ENCODE data around the gene RAET1E. TPM values are rescaled to one million over a fixed set of nuclear protein-coding genes. Genes with fewer than 3 reads are reported as not detected.
"Not testable (repeated sequence)": the region's sequence is repeated elsewhere in the genome, so short reads cannot be mapped to it uniquely, and the experiment has no call there.

RAET1E gene
- total RNA-seq, 1 experiment from 2014 or later = not detected

GRCh38 chr6:149856256-149856994, 41.5 kb downstream of the RAET1E start:
- in situ Hi-C loops (cut with HindIII; ENCODE audit: low pct_unique_long_range_greater_than_20kb, low sequenced_read_pairs) = no loop called here
- no peak for DNase-seq (ENCODE audit: low read depth)

GRCh38 chr6:149855741-149856140, 42.2 kb downstream of the RAET1E start:
- DNase-seq (ENCODE audit: low read depth) = no peak
- in situ Hi-C loops (cut with HindIII; ENCODE audit: low pct_unique_long_range_greater_than_20kb, low sequenced_read_pairs) = no loop called here

DNA sequence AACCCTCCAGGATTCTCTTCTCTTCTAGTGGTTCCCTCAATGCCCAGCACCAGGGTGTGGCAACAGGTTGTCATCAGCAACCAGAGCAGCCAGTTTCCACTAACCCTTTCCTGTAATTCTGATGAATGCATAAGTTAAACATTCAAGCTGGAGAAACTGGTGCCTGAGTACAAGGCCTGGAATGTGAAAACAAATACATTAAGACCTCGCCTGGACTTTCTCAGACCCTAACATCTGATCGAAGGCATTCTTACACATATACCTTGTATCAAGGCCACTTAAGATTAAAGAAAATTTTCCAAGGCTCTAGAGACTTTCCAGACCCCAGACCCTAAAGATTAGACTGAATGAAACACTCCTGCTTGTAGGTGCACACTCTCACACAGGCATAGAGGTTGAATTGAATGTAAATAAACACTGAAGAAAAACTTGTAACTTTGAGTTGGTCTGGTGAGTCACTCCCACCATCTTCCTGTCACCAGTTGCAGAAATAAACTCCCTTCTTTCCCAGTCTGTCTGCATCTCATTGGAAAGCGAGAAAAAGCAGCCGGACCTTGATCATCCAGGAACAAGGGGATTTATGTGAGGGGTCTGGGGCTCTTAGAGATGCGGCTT, 42.8 kb downstream of the RAET1E start:
- in situ Hi-C loops (cut with HindIII; ENCODE audit: low pct_unique_long_range_greater_than_20kb, low sequenced_read_pairs) = no loop called here
- peak; percentile 80 for DNase-seq (ENCODE audit: low read depth)

DNA sequence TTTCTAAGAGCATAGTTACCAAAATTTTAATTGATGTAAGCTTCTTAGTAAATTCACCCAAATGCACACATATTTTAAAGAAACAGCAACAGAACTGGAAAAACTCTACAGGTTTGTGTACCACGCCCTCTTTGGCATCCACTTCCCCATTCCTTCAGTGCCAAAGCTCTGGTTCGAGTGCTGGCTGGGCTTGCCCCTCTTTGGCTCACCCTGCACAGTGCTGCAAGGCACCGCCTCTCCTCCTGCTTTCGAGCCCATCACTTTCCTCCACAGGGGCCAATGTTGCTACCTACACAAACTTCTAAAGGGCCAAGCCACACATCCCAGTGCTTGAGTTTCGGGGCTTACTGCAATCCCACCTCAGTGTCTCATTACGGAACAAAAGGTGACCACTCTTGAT, 43.4 kb downstream of the RAET1E start:
- in situ Hi-C loops (cut with HindIII; ENCODE audit: low pct_unique_long_range_greater_than_20kb, low sequenced_read_pairs) = no loop called here
- no peak for DNase-seq (ENCODE audit: low read depth)

DNA sequence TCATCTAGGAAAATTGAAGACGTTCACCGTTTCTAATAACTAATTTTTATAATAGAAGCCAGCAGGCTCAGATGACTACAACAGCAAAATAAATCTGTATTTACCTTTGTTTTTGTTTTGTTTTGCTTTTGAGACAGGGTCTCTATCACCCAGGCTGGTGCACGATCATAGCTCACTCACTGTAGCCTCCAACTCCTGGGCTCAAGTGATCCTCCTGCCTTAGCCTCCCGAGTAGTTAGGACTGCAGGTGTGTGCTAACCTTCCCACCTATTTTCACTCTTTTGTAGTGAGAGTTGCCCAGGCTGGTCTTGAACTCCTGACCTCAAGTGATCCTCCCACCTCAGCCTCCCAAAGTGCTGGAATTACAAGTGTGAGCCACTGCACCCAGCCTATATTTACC, 43.9 kb downstream of the RAET1E start:
- DNase-seq (ENCODE audit: low read depth) = not testable (repeated sequence)

DNA sequence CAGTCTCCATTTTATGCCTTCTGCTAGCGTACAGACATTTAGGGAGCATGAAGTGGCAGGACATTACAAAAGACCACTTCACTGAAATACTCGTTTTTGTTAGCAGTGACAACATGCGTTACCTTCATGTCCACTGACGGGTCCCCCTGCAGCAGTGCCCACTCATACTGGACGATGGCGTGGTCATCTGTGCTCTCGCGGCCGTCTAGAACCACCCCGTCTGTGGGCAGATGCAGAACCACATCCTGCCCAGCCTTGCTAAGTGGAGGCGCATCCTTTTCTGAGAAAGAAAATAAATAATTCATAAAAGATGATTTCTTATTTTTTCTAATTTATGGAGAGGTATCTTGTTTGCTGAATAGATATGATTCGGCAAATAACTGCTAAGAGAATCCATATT, 45.0 kb downstream of the RAET1E start:
- no peak for DNase-seq (ENCODE audit: low read depth)
- in situ Hi-C loops (cut with HindIII; ENCODE audit: low pct_unique_long_range_greater_than_20kb, low sequenced_read_pairs) = no loop called here

More for the DNA sequence above, 43.9 kb downstream of the RAET1E start:
- in situ Hi-C loops (cut with HindIII; ENCODE audit: low pct_unique_long_range_greater_than_20kb, low sequenced_read_pairs) = not testable (repeated sequence)

DNA sequence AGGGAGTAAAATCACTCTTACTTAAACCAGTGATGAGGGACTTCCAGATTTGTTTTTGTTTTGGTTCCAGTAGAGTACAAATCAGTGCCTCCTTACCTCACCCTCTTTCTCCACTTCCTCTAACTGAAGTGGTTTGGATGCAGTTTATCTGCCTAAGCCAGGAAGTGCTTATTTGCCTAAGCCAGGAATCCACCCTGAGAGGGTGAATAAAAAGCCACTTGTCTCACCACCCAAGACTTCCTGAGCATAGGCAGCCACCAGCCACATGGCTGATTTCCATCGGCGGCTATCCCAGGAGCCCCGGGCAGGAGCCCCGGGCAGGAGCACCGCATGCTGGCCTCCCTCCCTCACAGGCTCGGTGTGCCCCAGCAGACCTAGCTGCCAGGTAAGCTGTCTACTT, 45.7 kb downstream of the RAET1E start:
- DNase-seq (ENCODE audit: low read depth) = no peak

DNA sequence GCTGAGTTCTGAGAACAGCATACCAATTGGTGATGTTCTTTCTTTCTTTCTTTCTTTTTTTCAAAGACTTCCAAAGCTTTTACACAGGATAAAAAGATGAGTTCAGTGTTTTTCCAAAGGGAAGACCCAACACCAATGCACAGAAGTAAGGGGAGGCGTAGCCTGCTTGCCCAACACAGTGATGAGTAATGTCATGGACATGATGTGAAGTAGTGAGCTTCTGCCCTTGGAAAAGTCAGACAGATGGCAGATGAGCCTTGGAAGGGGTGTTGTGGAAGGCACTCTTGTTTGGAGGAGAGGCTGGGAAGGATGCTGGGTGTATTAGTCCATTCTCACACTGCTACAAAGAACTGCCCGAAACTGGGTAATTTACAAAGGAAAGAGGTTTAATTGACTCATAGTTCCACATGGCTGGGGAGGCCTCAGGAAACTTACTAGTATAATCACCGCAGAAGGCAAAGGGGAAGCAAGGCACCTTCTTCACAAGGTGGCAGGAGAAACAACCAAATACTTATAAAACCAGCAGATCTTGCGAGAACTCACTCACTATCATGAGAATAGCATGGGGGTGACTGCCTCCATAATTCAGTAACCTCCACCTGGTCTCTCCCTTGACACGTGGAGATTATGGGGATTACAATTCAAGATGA, 46.3 kb downstream of the RAET1E start:
- DNase-seq (ENCODE audit: low read depth) = no peak
- in situ Hi-C loops (cut with HindIII; ENCODE audit: low pct_unique_long_range_greater_than_20kb, low sequenced_read_pairs) = no loop called here

More for the DNA sequence above, 45.7 kb downstream of the RAET1E start:
- in situ Hi-C loops (cut with HindIII; ENCODE audit: low pct_unique_long_range_greater_than_20kb, low sequenced_read_pairs) = no loop called here

GRCh38 chr6:149848343-149848742, 49.6 kb downstream of the RAET1E start:
- in situ Hi-C loops (cut with HindIII; ENCODE audit: low pct_unique_long_range_greater_than_20kb, low sequenced_read_pairs); DNase-seq (ENCODE audit: low read depth): not testable (repeated sequence)

Other genes starting within 250 kb of the RAET1E start
- gene KATNA1, start 249.4 kb downstream of the RAET1E start, total RNA-seq (2014; rRNA removed; shearing (Covaris generic); ENCODE audit: low replicate concordance) = 21.3 and 22.5 TPM in 2 replicates
- gene LATS1, start 180.0 kb downstream of the RAET1E start, total RNA-seq (2014; rRNA removed; shearing (Covaris generic); ENCODE audit: low replicate concordance) = 5.5 TPM in 2 replicates
- gene NUP43, start 151.6 kb downstream of the RAET1E start, total RNA-seq (2014; rRNA removed; shearing (Covaris generic); ENCODE audit: low replicate concordance) = 18.9 and 28.2 TPM in 2 replicates
- gene PCMT1, start 148.4 kb downstream of the RAET1E start, total RNA-seq (2014; rRNA removed; shearing (Covaris generic); ENCODE audit: low replicate concordance) = 67.4 and 85.4 TPM in 2 replicates
- 18.8 and 23.2 TPM in 2 replicates for gene LRP11, start 33.8 kb downstream of the RAET1E start, total RNA-seq (2014; rRNA removed; shearing (Covaris generic); ENCODE audit: low replicate concordance)
- gene RAET1G, start 25.0 kb upstream of the RAET1E start, total RNA-seq (2014; rRNA removed; shearing (Covaris generic); ENCODE audit: low replicate concordance) = not detected in 2 replicates
- gene ULBP2, start 43.9 kb upstream of the RAET1E start, total RNA-seq (2014; rRNA removed; shearing (Covaris generic); ENCODE audit: low replicate concordance) = 7.1 and 8.8 TPM in 2 replicates
- 0.57 and 0.64 TPM in 2 replicates for gene ULBP1, start 65.8 kb upstream of the RAET1E start, total RNA-seq (2014; rRNA removed; shearing (Covaris generic); ENCODE audit: low replicate concordance)
- gene RAET1L, start 127.4 kb upstream of the RAET1E start, total RNA-seq (2014; rRNA removed; shearing (Covaris generic); ENCODE audit: low replicate concordance) = not detected in 2 replicates
- 9.4 and 18.1 TPM in 2 replicates for gene ULBP3, start 171.0 kb upstream of the RAET1E start, total RNA-seq (2014; rRNA removed; shearing (Covaris generic); ENCODE audit: low replicate concordance)
- gene PPP1R14C, start 244.9 kb upstream of the RAET1E start, total RNA-seq (2014; rRNA removed; shearing (Covaris generic); ENCODE audit: low replicate concordance) = 14.6 and 28.8 TPM in 2 replicates

All from Caki2 (cell line).